Left cardiac atrium (tissue), 4 donors: ENCODE data around the gene WWOX. TPM values are rescaled to one million over a fixed set of nuclear protein-coding genes. Genes with fewer than 3 reads are reported as not detected.

Source experiments
- ATAC-seq, 2 donors: fragments of 200-7000 bp; cut with Tn5 transposase; one replicate each; pipeline ENCODE4 v1.9.1; 2020; ENCODE audit warnings: mild to moderate bottlenecking in 2 of 2, moderate library complexity in 2 of 2
- DNase-seq: peaks from one replicate; pipeline ENCODE4 v3.0.0-alpha.2; 2020
- intact Hi-C, 2 donors: fragments of 100-400 bp; cut with DNase I; formaldehyde crosslinking; loops; one replicate each; pipeline versions ENCODE4 v1.14.1 to v1.15.1; 2022 to 2023
- total RNA-seq, 2 donors: library from RNA; stranded (reverse); fragmentation: NEBNext Ultra II Directional; extraction: Animal tissue kit (Norgen Biotek cat#: 25700); gene quantifications; one replicate each; pipeline ENCODE4 v1.2.1, GENCODE V29; 2021
- donor health status: DM: no; HTN: yes; CAD: no.
- donor health status: DM: no; HTN: yes; CAD: no; lungs with severe emphysema.
- donor health status: DM: yes; HTN: yes; CAD: no.
- donor health status: Dilated cardiomyopathy.

The WWOX gene
- total RNA-seq, 2 donors from 2014 or later: 7.6 to 8.6 TPM

DNA sequence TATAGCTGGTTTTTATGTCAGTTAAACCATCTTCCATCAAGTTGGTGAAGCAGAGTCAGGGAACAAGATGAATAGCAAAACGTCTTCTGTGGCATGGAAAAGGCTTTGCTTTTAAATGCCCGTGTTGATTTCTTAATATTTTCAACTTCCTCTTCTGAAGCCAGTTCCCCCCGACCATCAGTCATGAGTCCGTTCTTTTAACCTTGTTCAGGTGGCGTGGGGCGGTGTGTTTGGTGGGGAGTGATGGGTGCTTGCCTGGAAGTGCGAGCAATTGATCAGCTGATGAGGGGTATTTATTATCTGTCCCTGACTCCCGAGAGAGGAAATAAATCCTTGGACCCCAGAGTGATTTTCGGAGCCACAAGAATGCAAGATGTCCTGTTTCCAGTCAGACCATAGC is 147.1 kb downstream of the WWOX start:
- ATAC-seq: no peak
- intact Hi-C loops: no loop called here
- DNase-seq: no peak

GRCh38 chr16:78249056-78249455 is 149.6 kb downstream of the WWOX start:
- ATAC-seq: peak in 1 of 2 donors; percentile 25
- intact Hi-C loops: no loop called here
- no peak for DNase-seq

GRCh38 chr16:78249832-78250231 is 150.4 kb downstream of the WWOX start:
- no peak for DNase-seq
- no peak for ATAC-seq
- intact Hi-C loops: no loop called here

DNA sequence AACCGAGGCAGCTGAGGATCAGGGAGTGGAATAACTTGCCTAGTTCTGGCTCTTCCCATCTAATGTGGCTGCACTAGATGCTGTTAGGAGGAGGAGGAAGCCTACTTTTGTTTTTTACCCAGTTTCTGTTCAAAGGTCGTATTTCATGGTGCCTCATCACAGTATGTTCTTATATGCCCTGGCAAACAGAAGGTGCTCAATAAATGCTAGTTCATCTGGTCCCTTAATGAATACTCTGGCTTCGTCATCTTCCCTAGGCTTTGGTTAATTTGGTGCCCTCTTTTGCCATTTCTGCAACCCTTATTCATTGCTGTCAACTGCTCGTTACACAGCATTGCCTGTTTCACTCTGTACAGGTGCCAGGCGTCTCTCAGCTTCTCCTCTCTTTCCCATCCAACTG is 151.7 kb downstream of the WWOX start:
- intact Hi-C loops: no loop called here
- DNase-seq (no peak), ATAC-seq (no peak)

GRCh38 chr16:78252757-78253156 is 153.3 kb downstream of the WWOX start:
- no peak for ATAC-seq
- intact Hi-C loops: no loop called here
- DNase-seq: no peak

GRCh38 chr16:78254841-78255240 is 155.4 kb downstream of the WWOX start:
- DNase-seq (no peak), ATAC-seq (no peak)
- intact Hi-C loops: no loop called here

DNA sequence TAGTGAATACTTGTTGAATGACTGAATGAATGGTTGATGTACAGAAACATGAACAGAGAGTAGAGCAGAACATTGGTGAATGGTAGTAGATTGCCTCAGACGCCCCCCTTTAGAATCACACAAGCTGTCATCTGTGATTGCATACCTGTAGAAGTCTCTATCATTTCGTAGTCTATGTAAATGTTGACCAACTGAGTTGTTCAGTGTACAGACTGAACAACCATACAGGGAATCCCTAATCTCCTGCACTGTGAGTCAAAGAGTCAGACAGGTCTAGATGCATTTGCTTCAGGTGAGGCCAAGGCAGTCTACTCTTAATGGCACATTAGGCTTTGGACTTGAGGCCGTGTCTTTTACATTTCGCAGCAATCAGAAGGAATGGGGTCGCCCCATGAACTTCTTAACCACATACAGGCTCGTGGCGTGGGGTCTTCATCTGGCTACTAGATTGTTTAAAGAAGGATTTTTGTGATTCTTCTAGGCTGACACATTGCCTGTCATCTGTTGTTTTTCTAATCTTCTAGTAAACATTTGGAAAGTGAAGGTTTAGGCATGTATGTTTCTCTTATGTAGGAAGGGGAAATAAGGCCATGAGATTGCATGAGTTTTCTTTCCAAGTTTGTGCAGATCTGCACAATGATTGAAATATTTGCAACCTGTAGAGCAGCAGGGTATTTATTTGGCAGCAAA is 157.4 kb downstream of the WWOX start:
- DNase-seq (no peak), ATAC-seq (no peak)
- intact Hi-C loops: no loop called here

GRCh38 chr16:78257376-78257728 is 157.9 kb downstream of the WWOX start:
- DNase-seq: no peak
- intact Hi-C loops: no loop called here
- no peak for ATAC-seq

- DNase-seq (no peak), ATAC-seq (no peak)
- intact Hi-C loops: no loop called here
These were observed 159.1 kb downstream of the WWOX start for GRCh38 chr16:78258375-78259065.

GRCh38 chr16:78259873-78260272 is 160.4 kb downstream of the WWOX start:
- DNase-seq: no peak
- intact Hi-C loops: no loop called here
- ATAC-seq: no peak

DNA sequence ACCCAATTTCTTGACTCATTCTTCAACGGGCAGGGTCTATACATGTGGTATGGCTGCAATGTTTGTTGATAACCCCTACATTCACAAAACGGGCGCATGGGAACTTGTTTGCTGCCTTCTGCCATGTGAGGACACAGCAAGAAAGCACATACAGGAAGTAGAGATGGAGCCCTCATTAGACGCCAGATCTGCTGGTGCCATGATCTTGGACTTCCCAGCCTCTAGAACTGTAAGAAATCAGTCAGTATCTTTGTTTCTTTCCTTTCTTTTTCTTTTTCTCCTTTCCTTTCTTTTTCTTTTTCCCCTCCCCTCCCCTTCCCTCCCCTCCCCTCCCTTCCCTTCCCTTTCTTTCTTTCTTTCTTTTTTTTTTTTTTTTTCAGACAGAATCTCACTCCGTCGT is 165.2 kb downstream of the WWOX start:
- ATAC-seq: no peak
- DNase-seq: no peak
- intact Hi-C loops: no loop called here

DNA sequence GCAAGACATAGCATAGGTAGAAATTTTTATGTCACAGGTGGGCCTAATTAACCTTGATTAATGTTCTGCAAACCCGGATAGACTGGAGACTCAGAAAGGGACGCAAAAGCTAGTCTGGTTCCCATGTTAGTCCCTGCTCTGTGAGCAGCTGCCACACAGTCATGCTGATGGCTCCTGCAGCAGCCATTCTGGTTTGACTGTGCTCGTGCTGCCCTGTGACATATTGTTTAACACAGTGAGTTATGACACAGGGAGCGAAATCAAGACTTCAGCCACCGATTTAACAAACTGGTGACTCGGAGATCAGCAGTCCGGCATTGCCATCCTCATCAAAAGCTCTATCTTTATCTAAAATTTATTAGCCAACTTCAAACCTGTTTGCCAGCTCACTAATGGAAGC is 169.8 kb downstream of the WWOX start:
- ATAC-seq: no peak

DNA sequence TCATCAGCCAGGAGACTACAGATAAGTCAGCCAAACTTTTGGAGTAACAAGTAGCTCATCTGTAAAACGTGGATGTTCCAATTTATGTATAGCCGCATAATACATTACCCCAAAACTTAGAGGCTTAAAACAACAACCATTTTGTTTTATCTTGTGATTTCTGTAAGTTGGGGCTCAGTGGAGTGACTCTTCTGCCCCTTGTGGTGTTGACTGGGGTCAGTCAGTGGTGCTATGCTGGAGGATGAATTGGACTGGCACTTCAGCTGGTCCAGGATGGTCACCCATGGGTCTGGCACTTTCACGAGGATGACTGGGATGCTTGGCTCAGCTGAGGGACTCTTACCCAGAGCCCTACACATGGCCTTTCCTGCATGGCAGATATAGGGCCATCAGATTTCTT is 172.5 kb downstream of the WWOX start:
- intact Hi-C loops: no loop called here
- ATAC-seq (no peak), DNase-seq (no peak)

More for the DNA sequence above, 169.8 kb downstream of the WWOX start:
- no peak for DNase-seq
- intact Hi-C loops: no loop called here

DNA sequence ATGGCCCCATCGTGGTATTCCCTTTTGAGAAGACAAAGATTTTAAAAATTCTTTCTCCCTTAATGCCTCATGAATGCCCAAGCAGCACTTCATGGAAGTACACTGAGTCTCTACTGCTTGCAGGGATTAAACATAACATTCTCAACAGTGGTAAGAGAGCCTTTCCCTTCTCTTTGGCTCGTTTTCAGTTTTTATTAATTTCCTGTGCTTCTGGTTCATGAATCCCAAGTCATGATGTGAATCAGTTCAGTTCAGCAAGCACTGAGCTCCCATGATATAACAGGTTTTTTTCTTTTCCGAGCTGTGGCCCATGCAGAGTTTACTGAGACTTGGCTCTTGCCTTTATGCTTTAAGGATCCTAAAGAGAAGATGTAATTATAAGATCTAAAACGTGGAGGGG is 175.3 kb downstream of the WWOX start:
- intact Hi-C loops: no loop called here
- no peak for ATAC-seq
- DNase-seq: no peak

DNA sequence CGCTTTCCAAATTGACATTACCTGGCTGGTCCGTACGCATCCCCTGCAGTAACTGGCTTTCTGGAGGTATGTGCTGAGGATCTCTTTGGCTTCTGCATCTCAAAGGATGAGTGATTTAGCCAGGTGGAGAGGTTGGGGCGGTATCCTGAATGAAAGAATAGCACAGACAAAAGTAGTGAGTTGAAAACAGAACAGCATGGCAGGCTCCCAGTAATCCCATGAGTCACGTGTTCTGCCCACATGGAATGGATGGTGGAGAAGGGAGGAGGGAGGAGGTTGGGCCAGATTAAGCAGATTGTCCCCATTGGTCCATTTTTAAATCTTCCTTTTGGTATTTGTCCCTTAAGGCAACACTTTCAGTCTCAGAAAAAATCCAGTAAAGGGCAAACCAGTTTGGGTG is 176.0 kb downstream of the WWOX start:
- ATAC-seq (no peak), DNase-seq (no peak)
- intact Hi-C loops: no loop called here

DNA sequence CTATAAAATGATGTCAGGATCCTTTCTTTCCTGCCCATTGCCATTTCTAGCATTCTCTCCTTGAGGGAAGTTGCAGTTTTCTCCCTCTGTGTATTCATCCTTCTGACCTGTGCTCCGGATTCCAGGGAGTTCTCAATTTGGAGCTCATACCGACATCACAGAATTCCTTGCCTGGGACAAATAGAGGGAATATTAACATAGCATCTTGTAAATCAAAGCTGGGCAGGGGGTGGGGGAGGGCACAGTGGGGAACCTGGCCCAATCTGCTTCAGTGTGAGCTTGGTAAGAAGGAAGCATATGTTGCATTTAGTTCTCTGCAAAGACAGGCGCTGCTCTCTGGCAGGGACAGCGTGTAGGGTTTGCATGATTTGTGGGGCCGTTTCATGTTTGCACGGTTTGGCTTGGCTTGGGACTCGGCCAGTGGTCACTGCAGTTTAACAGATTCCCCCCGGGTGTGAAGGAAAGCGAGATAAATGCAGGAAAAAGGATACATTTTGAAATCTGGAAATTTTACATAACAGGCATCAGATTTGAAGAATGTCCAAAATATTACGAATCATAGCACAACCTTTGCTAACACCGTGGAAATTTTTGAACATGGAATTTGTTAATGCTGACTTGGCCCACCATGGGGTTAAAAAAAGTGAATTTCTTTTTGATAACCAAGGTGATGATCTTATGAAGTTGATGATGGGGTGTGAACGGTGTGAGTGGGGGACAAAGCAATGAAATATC is 178.0 kb downstream of the WWOX start:
- intact Hi-C loops: no loop called here
- no peak for DNase-seq
- no peak for ATAC-seq

- intact Hi-C loops: no loop called here
- DNase-seq: no peak
- ATAC-seq: no peak
These were observed 178.6 kb downstream of the WWOX start for GRCh38 chr16:78278056-78278450.

DNA sequence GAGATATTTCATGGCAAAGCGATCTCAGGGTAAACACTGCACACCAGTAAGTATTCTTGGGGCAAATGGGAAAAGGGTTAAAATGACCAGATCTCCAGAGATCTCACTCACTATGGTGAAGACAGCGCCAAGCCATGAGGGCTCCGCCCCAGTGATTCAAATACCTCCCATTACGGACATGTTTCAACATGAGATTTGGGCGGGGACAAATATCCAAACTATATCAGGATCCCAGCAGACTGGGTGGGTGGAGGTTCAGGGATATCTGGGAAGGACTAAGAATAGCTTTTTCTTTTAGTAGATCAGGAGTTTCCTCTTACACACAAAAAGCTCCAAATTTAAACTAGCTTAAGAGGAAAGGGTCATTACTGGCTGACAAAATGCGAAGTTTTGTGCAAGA is 181.7 kb downstream of the WWOX start:
- ATAC-seq: no peak
- intact Hi-C loops: loop anchor here in 1 of 2 donors (10.0 kb wide), 1 partner anchor 1906 kb away; no protein-coding TSS in a partner anchor

DNA sequence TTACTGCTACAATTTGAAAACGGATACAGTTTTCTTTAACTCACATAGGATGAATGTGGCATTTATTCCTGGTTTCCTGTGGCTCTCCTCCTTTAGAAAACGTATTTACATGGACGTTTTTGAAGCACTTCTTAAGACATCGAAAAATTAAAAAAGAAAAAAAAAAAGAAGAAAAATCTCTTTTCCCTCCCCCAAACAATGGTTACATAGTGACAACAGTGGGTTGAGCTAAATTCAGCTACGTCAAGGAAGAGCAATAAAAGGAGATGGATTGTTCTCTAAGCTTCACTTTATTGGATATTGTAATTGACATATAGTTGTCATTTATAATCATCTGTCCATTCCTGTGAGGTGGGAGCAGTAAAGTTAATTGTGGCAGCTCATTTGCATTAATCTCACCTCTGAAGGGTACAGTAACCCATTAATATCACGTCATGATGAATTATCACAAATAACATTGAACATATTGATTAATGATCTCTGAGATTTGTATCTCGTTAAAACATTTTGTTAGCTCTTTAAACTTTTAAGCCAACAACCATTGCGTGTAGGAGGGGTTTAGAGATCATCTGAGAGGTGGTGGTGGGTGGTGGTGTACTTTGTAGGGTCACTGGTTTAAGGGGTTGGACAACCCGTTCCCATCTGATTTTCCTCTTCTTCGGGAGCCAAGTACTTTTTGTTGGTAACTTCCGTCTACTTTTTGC is 184.2 kb downstream of the WWOX start:
- no peak for DNase-seq
- intact Hi-C loops: loop anchor here in 1 of 2 donors (10.0 kb wide), 1 partner anchor 1909 kb away; no protein-coding TSS in a partner anchor
- no peak for ATAC-seq

More for the DNA sequence above, 181.7 kb downstream of the WWOX start:
- no peak for DNase-seq

DNA sequence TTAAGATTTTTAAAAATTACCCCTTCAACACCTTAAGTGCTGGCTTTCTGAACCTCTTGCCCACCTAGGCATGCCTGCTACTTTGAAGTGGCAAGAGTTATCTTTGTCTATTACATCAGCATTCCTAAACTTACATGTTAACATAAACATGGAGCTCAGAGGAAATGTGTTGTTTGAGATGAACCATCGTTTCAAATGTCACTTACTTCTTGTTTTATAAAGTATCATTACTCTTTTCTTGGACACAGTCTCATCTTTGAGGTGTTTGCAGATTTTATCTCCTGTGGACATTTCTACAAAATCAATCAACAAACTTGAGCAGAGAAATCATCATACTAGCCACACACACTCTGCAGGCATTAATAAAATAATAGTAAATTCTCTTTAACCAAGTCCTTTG is 184.9 kb downstream of the WWOX start:
- ATAC-seq: no peak
- no peak for DNase-seq
- intact Hi-C loops: loop anchor here in 1 of 2 donors (10.0 kb wide), 1 partner anchor 1910 kb away; no protein-coding TSS in a partner anchor
